H9 (cell line): Measurements from ENCODE around the gene BBC3. TPM values are rescaled to one million over a fixed set of nuclear protein-coding genes. Genes with fewer than 3 reads are reported as not detected.

ENCODE experiments used
- DNase-seq: peaks from one replicate; pipeline ENCODE4 v3.0.0-alpha.2; 2017
- H2AFZ ChIP-seq: one replicate; pipeline ENCODE4 v1.6.1; 2013; ENCODE audit warnings: mild to moderate bottlenecking, low read length, control low read depth, moderate library complexity
- H2AK5ac ChIP-seq: 2 replicates; pipeline ENCODE4 v1.6.1; 2013; ENCODE audit warnings: low read length, control low read depth, mixed read lengths; ENCODE audit not compliant: insufficient read length
- H2BK120ac ChIP-seq: one replicate; pipeline ENCODE4 v1.6.1; 2013; ENCODE audit warnings: low read depth, mild to moderate bottlenecking, low read length, control low read depth, inconsistent platforms; ENCODE audit not compliant: poor library complexity, severe bottlenecking
- H2BK12ac ChIP-seq: 2 replicates; pipeline ENCODE4 v1.6.1; 2013; ENCODE audit warnings: low read length, control low read depth, mixed read lengths, low read depth; ENCODE audit not compliant: insufficient read length
- H2BK15ac ChIP-seq: 2 replicates; pipeline ENCODE4 v1.6.1; 2013; ENCODE audit warnings: low read depth, low read length, control low read depth
- H2BK20ac ChIP-seq: one replicate; pipeline ENCODE4 v1.6.1; 2013; ENCODE audit warnings: low read depth, mild to moderate bottlenecking, low read length, control low read depth, inconsistent platforms; ENCODE audit not compliant: poor library complexity, severe bottlenecking
- H2BK5ac ChIP-seq: 2 replicates; pipeline ENCODE4 v1.6.1; 2013; ENCODE audit warnings: low read length, control low read depth, mixed read lengths; ENCODE audit not compliant: insufficient read length
- H3K14ac ChIP-seq: 2 replicates; pipeline ENCODE4 v1.6.1; 2013; ENCODE audit warnings: low read length, control low read depth; ENCODE audit not compliant: insufficient read depth
- H3K18ac ChIP-seq: 2 replicates; pipeline ENCODE4 v1.6.1; 2013; ENCODE audit warnings: low read depth, mild to moderate bottlenecking, mixed read lengths, low read length, control low read depth; ENCODE audit not compliant: insufficient read length
- H3K23ac ChIP-seq: 2 replicates; pipeline ENCODE4 v1.6.1; 2013; ENCODE audit warnings: low read length, control low read depth, mixed read lengths, low read depth; ENCODE audit not compliant: insufficient read length
- H3K23me2 ChIP-seq: 2 replicates; pipeline ENCODE4 v1.6.1; 2013; ENCODE audit warnings: low read depth, mild to moderate bottlenecking, mixed read lengths, low read length, control low read depth; ENCODE audit not compliant: insufficient read length, poor library complexity, severe bottlenecking
- H3K27ac ChIP-seq: 2 replicates; pipeline ENCODE4 v1.5.1; 2013; ENCODE audit warnings: low read length, control low read depth, mixed read lengths, low read depth; ENCODE audit not compliant: insufficient read length
- H3K27me3 ChIP-seq: 2 replicates; pipeline ENCODE4 v1.6.1; 2013; ENCODE audit warnings: low read length, control low read depth, inconsistent platforms; ENCODE audit not compliant: insufficient read depth
- H3K4ac ChIP-seq: 2 replicates; pipeline ENCODE4 v1.6.1; 2013; ENCODE audit warnings: low read depth, mild to moderate bottlenecking, control low read depth, inconsistent platforms, low read length, moderate library complexity
- H3K4me1 ChIP-seq: 2 replicates; pipeline ENCODE4 v1.6.1; 2013; ENCODE audit warnings: low read length, control low read depth, inconsistent platforms; ENCODE audit not compliant: insufficient read depth
- H3K4me2 ChIP-seq: 2 replicates; pipeline ENCODE4 v1.6.1; 2013; ENCODE audit warnings: low read length, control low read depth, mixed read lengths; ENCODE audit not compliant: insufficient read length, insufficient read depth
- H3K56ac ChIP-seq: 2 replicates; pipeline ENCODE4 v1.6.1; 2013; ENCODE audit warnings: low read depth, mild to moderate bottlenecking, mixed read lengths, low read length, control low read depth; ENCODE audit not compliant: insufficient read length
- H3K79me1 ChIP-seq: 2 replicates; pipeline ENCODE4 v1.6.1; 2013; ENCODE audit warnings: low read depth, mild to moderate bottlenecking, moderate library complexity, low read length, control low read depth, inconsistent platforms; ENCODE audit not compliant: insufficient read depth, poor library complexity, severe bottlenecking
- H3K79me2 ChIP-seq: 2 replicates; pipeline ENCODE4 v1.6.1; 2013; ENCODE audit warnings: low read length, control low read depth, inconsistent platforms; ENCODE audit not compliant: insufficient read depth
- H3K9ac ChIP-seq: 2 replicates; pipeline ENCODE4 v1.6.1; 2013; ENCODE audit warnings: low read length, control low read depth, mixed read lengths; ENCODE audit not compliant: insufficient read length; ENCODE audit errors: extremely low read depth
- H3K9me3 ChIP-seq: one replicate; pipeline ENCODE4 v1.6.1; 2013; ENCODE audit warnings: low read depth, low read length, inconsistent platforms; ENCODE audit not compliant: control insufficient read depth
- H3T11ph ChIP-seq: one replicate; pipeline ENCODE4 v1.6.1; 2013; ENCODE audit warnings: mild to moderate bottlenecking, low read length, control low read depth, inconsistent platforms
- H4K20me1 ChIP-seq: one replicate; pipeline ENCODE4 v1.6.1; 2013; ENCODE audit not compliant: control insufficient read depth, insufficient read length, insufficient read depth
- H4K5ac ChIP-seq: 2 replicates; pipeline ENCODE4 v1.6.1; 2013; ENCODE audit warnings: low read depth, mild to moderate bottlenecking, mixed read lengths, low read length, control low read depth; ENCODE audit not compliant: insufficient read length
- H4K8ac ChIP-seq: replicated peaks from 2 replicates; pipeline ENCODE4 v1.6.1; 2013; ENCODE audit warnings: low read length, control low read depth, mixed read lengths, low read depth; ENCODE audit not compliant: insufficient read length
- H4K91ac ChIP-seq: 2 replicates; pipeline ENCODE4 v1.6.1; 2013; ENCODE audit warnings: low read depth, mild to moderate bottlenecking, moderate library complexity, mixed read lengths, low read length, control low read depth; ENCODE audit not compliant: insufficient read length
- H3K27ac Mint-ChIP-seq, 3 experiments: 2 replicates in 2 of 3; 3 replicates in 1 of 3; pipeline ENCODE4 v1.8.0; 2020 to 2021; ENCODE audit warnings: mixed read lengths in 3 of 3, mild to moderate bottlenecking in 1 of 3, moderate library complexity in 1 of 3
- H3K27me3 Mint-ChIP-seq: 2 replicates; pipeline ENCODE4 v1.8.0; 2021; ENCODE audit warnings: low read depth, mild to moderate bottlenecking, moderate library complexity, mixed read lengths
- H3K36me3 Mint-ChIP-seq, 3 experiments: 2 replicates in 2 of 3; 3 replicates in 1 of 3; pipeline ENCODE4 v1.8.0; 2020 to 2021; ENCODE audit warnings: low read depth in 3 of 3, mixed read lengths in 3 of 3; ENCODE audit not compliant: insufficient read depth in 1 of 3
- H3K4me1 Mint-ChIP-seq, 2 experiments: 2 replicates each; pipeline ENCODE4 v1.8.0; 2020; ENCODE audit warnings: mixed read lengths in 2 of 2
- H3K4me3 Mint-ChIP-seq, 2 experiments: 2 replicates in 1 of 2; 3 replicates in 1 of 2; pipeline ENCODE4 v1.8.0; 2020 to 2021; ENCODE audit warnings: mild to moderate bottlenecking in 2 of 2, mixed read lengths in 2 of 2, moderate library complexity in 1 of 2
- H3K9me3 Mint-ChIP-seq, 2 experiments: 2 replicates in 1 of 2; 3 replicates in 1 of 2; pipeline ENCODE4 v1.8.0; 2020; ENCODE audit warnings: mild to moderate bottlenecking in 2 of 2, mixed read lengths in 2 of 2, moderate library complexity in 1 of 2
- WGBS: extraction: QIAGEN DNeasy Blood & Tissue Kit; methylation state at CpG from one replicate; pipeline ENCODE4 v1.1.7; 2013; ENCODE audit warnings: missing lambda C conversion rate, low lambda C conversion rate, mixed read lengths; ENCODE audit not compliant: insufficient read length; ENCODE audit errors: extremely low coverage; 5-methylcytosine and 5-hydroxymethylcytosine counted together
- total RNA-seq: library from RNA; stranded (reverse); gene quantifications from 2 replicates; pipeline ENCODE4 v1.2.1, GENCODE V29; 2021
- TF ChIP-seq, protein P1 (sequence below): fragments of 200-600 bp; sonication (generic); conservative IDR thresholded peaks from 3 replicates; pipeline ENCODE4 v1.8.0; 2021; ENCODE audit warnings: antibody characterized with exemption, mild to moderate bottlenecking

The BBC3 gene
- total RNA-seq, 1 experiment from 2014 or later, result 23.2 TPM

DNA sequence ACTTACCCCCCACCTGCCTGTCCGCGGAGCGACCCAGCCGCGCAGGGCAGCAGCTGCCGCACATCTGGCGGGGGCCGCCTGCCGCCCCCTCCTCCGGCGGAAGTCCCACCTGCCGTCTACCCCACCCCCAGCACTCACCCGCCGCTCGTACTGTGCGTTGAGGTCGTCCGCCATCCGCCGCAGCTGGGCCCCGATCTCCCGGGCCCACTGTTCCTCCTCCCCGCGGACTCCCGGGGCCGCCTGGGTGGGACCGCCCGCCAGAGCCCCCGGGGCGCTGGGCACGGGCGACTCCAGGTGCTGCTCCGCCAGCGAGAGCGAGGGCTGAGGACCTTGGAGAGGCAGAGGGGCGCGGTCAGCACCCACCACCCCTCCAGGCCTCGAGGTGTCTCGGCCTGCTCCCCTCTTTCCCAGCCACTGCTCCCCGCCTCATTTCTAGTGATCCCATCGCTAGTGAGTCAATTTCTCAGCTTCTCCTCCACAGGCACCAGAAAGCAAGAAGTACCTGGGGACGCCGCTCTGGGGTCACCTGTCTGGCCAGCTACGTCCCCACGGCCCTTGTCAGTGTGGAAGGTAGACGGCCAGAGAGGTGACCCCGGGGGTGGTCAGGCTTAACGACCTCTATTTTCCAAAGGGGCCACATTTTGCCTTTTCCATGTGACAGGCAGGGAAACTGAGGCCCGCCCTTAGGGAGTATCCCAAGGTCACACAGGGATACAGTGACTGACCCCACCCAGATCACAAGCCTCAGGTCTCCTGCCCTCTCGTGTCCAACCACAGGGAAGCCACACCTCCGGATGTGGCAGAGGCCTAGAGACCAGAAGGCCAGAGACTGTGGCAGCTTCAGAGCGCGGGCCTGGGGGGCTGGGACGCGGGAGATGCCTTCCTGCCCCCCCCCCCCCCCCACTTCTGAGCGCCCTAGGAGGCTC lies 4.3 kb downstream of the BBC3 start:
- no peak overlapping the region for H3T11ph ChIP-seq
- no peak overlapping the region for H4K5ac ChIP-seq
- H2BK15ac ChIP-seq, result no peak overlapping the region; the same call in 1 of the 2 replicates
- peaks cover 0 to 18% (median 8%) of the 10 kb centered on the region in 3 experiments; a peak in 5 of 7 replicates for H3K36me3 Mint-ChIP-seq
- H3K79me2 ChIP-seq, result peaks cover 2% of the 10 kb centered on the region; the same call in 1 of the 2 replicates
- no CpG with 5 or more reads among the region's 56 CpGs for whole genome bisulfite sequencing
- peak overlapping the region; percentile 48 for H3K4me2 ChIP-seq
- H2BK20ac ChIP-seq, result no peak overlapping the region
- peaks cover 2% of the 10 kb centered on the region; the same call in 1 of the 2 replicates for H3K4me1 ChIP-seq
- H3K14ac ChIP-seq, result peak overlapping the region; percentile 85
- peak overlapping the region; percentile 79 for H4K91ac ChIP-seq
- H2BK12ac ChIP-seq, result no peak overlapping the region
- DNase-seq, result peak; percentile 75
- peak overlapping the region; percentile 74 for H3K4ac ChIP-seq
- peak overlapping the region; percentile 49 for H2BK120ac ChIP-seq
- H3K18ac ChIP-seq, result peak overlapping the region; percentile 79
- H2BK5ac ChIP-seq, result no peak overlapping the region
- TF ChIP-seq, protein P1, sequence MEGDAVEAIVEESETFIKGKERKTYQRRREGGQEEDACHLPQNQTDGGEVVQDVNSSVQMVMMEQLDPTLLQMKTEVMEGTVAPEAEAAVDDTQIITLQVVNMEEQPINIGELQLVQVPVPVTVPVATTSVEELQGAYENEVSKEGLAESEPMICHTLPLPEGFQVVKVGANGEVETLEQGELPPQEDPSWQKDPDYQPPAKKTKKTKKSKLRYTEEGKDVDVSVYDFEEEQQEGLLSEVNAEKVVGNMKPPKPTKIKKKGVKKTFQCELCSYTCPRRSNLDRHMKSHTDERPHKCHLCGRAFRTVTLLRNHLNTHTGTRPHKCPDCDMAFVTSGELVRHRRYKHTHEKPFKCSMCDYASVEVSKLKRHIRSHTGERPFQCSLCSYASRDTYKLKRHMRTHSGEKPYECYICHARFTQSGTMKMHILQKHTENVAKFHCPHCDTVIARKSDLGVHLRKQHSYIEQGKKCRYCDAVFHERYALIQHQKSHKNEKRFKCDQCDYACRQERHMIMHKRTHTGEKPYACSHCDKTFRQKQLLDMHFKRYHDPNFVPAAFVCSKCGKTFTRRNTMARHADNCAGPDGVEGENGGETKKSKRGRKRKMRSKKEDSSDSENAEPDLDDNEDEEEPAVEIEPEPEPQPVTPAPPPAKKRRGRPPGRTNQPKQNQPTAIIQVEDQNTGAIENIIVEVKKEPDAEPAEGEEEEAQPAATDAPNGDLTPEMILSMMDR, result no peak
- H3K4me3 Mint-ChIP-seq, result peak overlapping the region in 1 of 2 experiments; percentile 82; a peak in 4 of 5 replicates
- H4K20me1 ChIP-seq, result peaks cover 4% of the 10 kb centered on the region
- H3K9ac ChIP-seq, result peak overlapping the region; percentile 51
- no peak overlapping the region for H2AFZ ChIP-seq
- H3K27ac ChIP-seq, result peak overlapping the region; percentile 36
- no peak overlapping the region for H2AK5ac ChIP-seq
- no peaks in the 10 kb centered on the region; a peak in 1 of 5 replicates for H3K9me3 Mint-ChIP-seq
- no peaks in the 10 kb centered on the region for H3K27me3 ChIP-seq
- peaks cover 15 to 24% of the 10 kb centered on the region in 2 experiments for H3K4me1 Mint-ChIP-seq
- H3K27me3 Mint-ChIP-seq, result no peaks in the 10 kb centered on the region
- no peak overlapping the region for H4K8ac ChIP-seq
- peak overlapping the region; percentile 92 to 98 (median 97); a peak in 6 of 7 replicates for H3K27ac Mint-ChIP-seq
- H3K9me3 ChIP-seq, result no peaks in the 10 kb centered on the region
- H3K79me1 ChIP-seq, result no peaks in the 10 kb centered on the region
- H3K56ac ChIP-seq, result no peak overlapping the region
- H3K23ac ChIP-seq, result no peak overlapping the region
- H3K23me2 ChIP-seq, result peaks cover 30% of the 10 kb centered on the region
